HepG2 (cell line): Measurements from ENCODE around the gene PLEKHG2. TPM values are rescaled to one million over a fixed set of nuclear protein-coding genes. Genes with fewer than 3 reads are reported as not detected.

Experiments used
- ATAC-seq: fragments of 200-7000 bp; cut with Tn5 transposase; 3 replicates; pipeline ENCODE4 v1.9.1; 2020; ENCODE audit warnings: mild to moderate bottlenecking, moderate library complexity
- BruUV-seq: library from RNA; stranded (reverse); fragments of 400-500 nt; replicated peaks from 2 replicates; lab custom pipeline; 2021; lab: Mats Ljungman, UMichigan
- CTCF ChIA-PET: fragments of 300-600 bp; formaldehyde crosslinking; extraction: SDS; loops from one replicate; lab custom pipeline; 2021; ENCODE audit warnings: low total read pairs, inconsistent platforms, low intra/inter-chr PET ratio; lab: Yijun Ruan, JAX
- POLR2A ChIA-PET: fragments of 350-600 bp; sonication (Branson Sonifier 250); formaldehyde crosslinking; loops from one replicate; lab custom pipeline; 2020; ENCODE audit warnings: antibody characterized with exemption, inconsistent platforms; lab: Yijun Ruan, JAX
- DNase-seq: peaks from one replicate; pipeline ENCODE4 v3.0.0-alpha.2; 2015; ENCODE audit warnings: low spot score
- FAIRE-seq: peaks from 3 replicates; lab custom pipeline; 2011; peaks lifted over from hg19 to GRCh38; lab: Jason Lieb, UNC
- H2AFZ ChIP-seq: one replicate; pipeline ENCODE4 v1.6.1; 2011; ENCODE audit warnings: low read length, inconsistent platforms
- H3K27ac ChIP-seq: fragments of 300-600 bp; 3 replicates; pipeline ENCODE4 v1.8.0; 2011; ENCODE audit warnings: mixed run types, mild to moderate bottlenecking, mixed read lengths, low read length, inconsistent platforms; ENCODE audit not compliant: insufficient read depth; ENCODE audit errors: extremely low read length
- H3K27me3 ChIP-seq, 2 experiments: fragments of 200-600 bp in 1 of 2; 2 replicates in 1 of 2; 3 replicates in 1 of 2; pipeline versions ENCODE4 v1.6.0 to v1.8.0; 2011; ENCODE audit warnings: low read length in 2 of 2, mild to moderate bottlenecking in 2 of 2, moderate library complexity in 2 of 2, inconsistent platforms in 1 of 2; ENCODE audit not compliant: insufficient read depth in 2 of 2, control insufficient read depth in 1 of 2
- H3K36me3 ChIP-seq, 2 experiments: fragments of 200-600 bp in 1 of 2; replicated peaks in 1 of 2; 2 replicates in 1 of 2; 3 replicates in 1 of 2; pipeline versions ENCODE4 v1.5.1 to v1.8.0; 2011; ENCODE audit warnings: low read length in 2 of 2, inconsistent platforms in 1 of 2; ENCODE audit not compliant: insufficient read depth in 2 of 2, control insufficient read depth in 1 of 2
- H3K4me1 ChIP-seq: 2 replicates; pipeline ENCODE4 v1.5.1; 2012; ENCODE audit warnings: low read length, inconsistent platforms; ENCODE audit not compliant: insufficient read depth
- H3K4me2 ChIP-seq: 2 replicates; pipeline ENCODE4 v1.6.0; 2011; ENCODE audit warnings: low read depth, low read length, inconsistent platforms
- H3K4me3 ChIP-seq, 3 experiments: fragments of 200-600 bp in 1 of 3; sonication (generic), shearing (Covaris generic) in 1 of 3; replicated peaks in 1 of 3; 2 replicates each; pipeline ENCODE4 v1.5.1; 2011 to 2016; ENCODE audit warnings: low read length in 3 of 3, inconsistent platforms in 2 of 3, low read depth in 2 of 3, mild to moderate bottlenecking in 2 of 3, control low read depth in 1 of 3, mixed read lengths in 1 of 3; ENCODE audit not compliant: insufficient read depth in 1 of 3
- H3K79me2 ChIP-seq: one replicate; pipeline ENCODE4 v1.6.1; 2011; ENCODE audit warnings: low read length, inconsistent platforms; ENCODE audit not compliant: insufficient read depth
- H3K9ac ChIP-seq: 2 replicates; pipeline ENCODE4 v1.6.0; 2011; ENCODE audit warnings: mild to moderate bottlenecking, low read depth, low read length, inconsistent platforms; ENCODE audit not compliant: insufficient read depth
- H3K9me3 ChIP-seq: 2 replicates; pipeline ENCODE4 v1.5.1; 2012; ENCODE audit warnings: mild to moderate bottlenecking, low read length
- H4K20me1 ChIP-seq: 2 replicates; pipeline ENCODE4 v1.6.0; 2011; ENCODE audit warnings: inconsistent platforms, mild to moderate bottlenecking, low read length, moderate library complexity; ENCODE audit not compliant: insufficient read depth
- ARNT ChIP-seq: fragments of 450-650 bp; IDR thresholded peaks from 2 replicates; pipeline ENCODE4 v1.6.1; 2017
- LRRFIP1 ChIP-seq: sonication (generic); formaldehyde crosslinking; conservative IDR thresholded peaks from 2 replicates; pipeline ENCODE4 v1.4.0; 2020; ENCODE audit warnings: missing genetic modification reagents
- ONECUT2 ChIP-seq: sonication (generic); formaldehyde crosslinking; IDR thresholded peaks from 2 replicates; pipeline ENCODE4 v1.4.0; 2020; ENCODE audit warnings: missing genetic modification reagents
- PCBP2 ChIP-seq: fragments of 200-400 bp; formaldehyde crosslinking; optimal IDR thresholded peaks from 2 replicates; pipeline ENCODE3; 2018; ENCODE audit warnings: low read length, low read depth; ENCODE audit not compliant: poor library complexity, severe bottlenecking
- SMARCE1 ChIP-seq: fragments of 450-650 bp; IDR thresholded peaks from 2 replicates; pipeline ENCODE4 v1.6.1; 2017; ENCODE audit warnings: borderline replicate concordance
- ZBTB34 ChIP-seq: sonication (generic); formaldehyde crosslinking; IDR thresholded peaks from 2 replicates; pipeline ENCODE4 v1.8.0; 2022; ENCODE audit warnings: mild to moderate bottlenecking, missing genetic modification reagents
- ZNF18 ChIP-seq: sonication (generic); formaldehyde crosslinking; IDR thresholded peaks from 2 replicates; pipeline ENCODE4 v1.8.0; 2022; ENCODE audit warnings: mild to moderate bottlenecking, missing genetic modification reagents; ENCODE audit not compliant: insufficient replicate concordance
- ZNF235 ChIP-seq: sonication (generic); formaldehyde crosslinking; IDR thresholded peaks from 2 replicates; pipeline ENCODE4 v1.8.1; 2023; ENCODE audit warnings: mild to moderate bottlenecking, missing genetic modification reagents, borderline replicate concordance
- ZNF367 ChIP-seq: sonication (generic); formaldehyde crosslinking; IDR thresholded peaks from 2 replicates; pipeline ENCODE4 v1.4.0; 2020; ENCODE audit warnings: missing genetic modification reagents, borderline replicate concordance
- ZNF441 ChIP-seq: sonication (generic); formaldehyde crosslinking; IDR thresholded peaks from 2 replicates; pipeline ENCODE4 v1.7.0; 2021; ENCODE audit warnings: missing genetic modification reagents, borderline replicate concordance
- ZNF576 ChIP-seq: sonication (generic); formaldehyde crosslinking; IDR thresholded peaks from 2 replicates; pipeline ENCODE4 v1.4.0; 2020; ENCODE audit warnings: mild to moderate bottlenecking, missing genetic modification reagents
- WGBS: methylation state at CpG from one replicate; pipeline ENCODE4 v1.1.6; 2017; ENCODE audit warnings: low lambda C conversion rate; 5-methylcytosine and 5-hydroxymethylcytosine counted together
- in situ Hi-C: cut with HindIII; loops from 2 replicates; pipeline ENCODE4 v1.10.0; 2017; ENCODE audit warnings: low pct_unique_long_range_greater_than_20kb; ENCODE audit not compliant: extremely low pct_ligation_motif_present
- intact Hi-C: fragments of 100-400 bp; cut with micrococcal nuclease; formaldehyde crosslinking; loops from one replicate; pipeline ENCODE4 v1.10.0; 2022; ENCODE audit not compliant: unreplicated experiment
- polyA plus RNA-seq, 8 experiments: library from polyadenylated mRNA; depleted of rRNA in 3 of 8; stranded (reverse) in 7 of 8; unstranded in 1 of 8; fragments of >200 nt; fragmentation: Illumina TruSeq in 4 of 8; extraction: Trizol in 4 of 8; gene quantifications; 2 replicates each; pipeline versions ENCODE4 v1.2.1 to v1.2.3, GENCODE V29; 2011 to 2016; ENCODE audit warnings: low read depth in 4 of 8, missing spikeins in 1 of 8, mixed read lengths in 1 of 8; ENCODE audit not compliant: insufficient read depth in 1 of 8
- total RNA-seq, 5 experiments: library from RNA; depleted of rRNA; stranded (reverse); fragments of >200 nt; fragmentation: Illumina TruSeq; extraction: Trizol; gene quantifications; 2 replicates each; pipeline ENCODE4 v1.2.3, GENCODE V29; 2016; ENCODE audit warnings: low read depth in 1 of 5

The PLEKHG2 gene
- total and polyA plus RNA-seq, 2 of the 13 experiments (the other 11 are each of a cell fraction or from before 2014, with no cell fraction given): 3.6 to 6.8 TPM

GRCh38 chr19:39435499-39436349 lies 23.3 kb downstream of the PLEKHG2 start, which contains the start of gene RPS16 (continued):
- TF ChIP-seq ZNF235 (CRISPR knock-in tag) (0 out of 2 replicates have a peak, but pooled peaks have one; percentile 14), ZNF18 (CRISPR knock-in tag) (peak; percentile 69), ZNF367 (0 out of 2 replicates have a peak, but pooled peaks have one; percentile 68), ONECUT2 (no peak), ZNF576 (CRISPR knock-in tag) (no peak), ZBTB34 (CRISPR knock-in tag) (no peak), SMARCE1 (no peak)

DNA sequence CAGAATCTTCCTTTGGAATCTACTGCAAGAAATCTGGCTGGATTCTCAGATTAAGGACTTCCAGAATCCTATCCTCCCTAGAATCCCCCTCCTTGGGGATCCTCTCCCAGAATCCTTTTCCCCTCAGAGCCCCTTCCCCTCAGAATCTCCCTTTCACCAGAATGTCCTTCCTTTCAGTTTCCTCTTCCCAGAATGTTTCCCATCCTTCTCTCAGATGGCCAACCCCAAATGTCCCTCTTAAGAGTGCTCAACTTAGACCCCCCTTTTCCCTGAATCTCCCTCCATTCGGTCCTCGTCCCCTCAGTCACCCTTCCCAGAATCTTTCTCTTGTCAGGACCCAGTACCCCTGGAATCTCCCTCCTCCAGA lies 23.9 kb downstream of the PLEKHG2 start:
- Histone ChIP-seq H3K27me3 (no peaks in the 10 kb centered on the region; a peak in 1 of 5 replicates), H3K36me3 (peaks cover 11 to 26% of the 10 kb centered on the region in 2 experiments)
- TF ChIP-seq ZNF441 (CRISPR knock-in tag): 0 out of 2 replicates have a peak, but pooled peaks have one; percentile 8
- no peak for TF ChIP-seq LRRFIP1
- TF ChIP-seq PCBP2: peak; percentile 80
- no peak for TF ChIP-seq ARNT
- TF ChIP-seq, all 625 proteins: peak for 2
- 1% methylated on average over 2 of the region's 2 CpGs for WGBS
- no peak for DNase-seq
- ChIA-PET CTCF (no interaction called here), POLR2A (interaction anchor here (0.6 to 1.8 kb wide), 39 partner anchors 8 to 534 kb away, joined by 3 to 78 read pairs (median 5); partner anchors contain the start of genes EID2, EID2B, FBL and MED29)
- Histone ChIP-seq H3K4me2 (peak overlapping the region; percentile 95), H4K20me1 (peaks cover 29% of the 10 kb centered on the region), H3K79me2 (peaks cover 24% of the 10 kb centered on the region), H3K4me3 (peak overlapping the region; percentile 64 to 99 (median 77)), H3K9ac (peak overlapping the region; percentile 99), H3K9me3 (no peaks in the 10 kb centered on the region), H2AFZ (no peak overlapping the region), H3K27ac (peak overlapping the region; percentile 88), H3K4me1 (peaks cover 73% of the 10 kb centered on the region)
- in situ Hi-C loops: no loop called here
- FAIRE-seq: no peak
- TSS peak; percentile 99 for BruUV-seq
- intact Hi-C loops: no loop called here
- no peak for ATAC-seq
